D721Med (cell line): ENCODE results near the gene B3GLCT.

Experiments used
- DNase-seq: peaks from one replicate; pipeline ENCODE4 v3.0.0; 2011; ENCODE audit warnings: low spot score; ENCODE audit not compliant: insufficient read length
- FAIRE-seq: peaks from 2 replicates; lab custom pipeline; 2011; peaks lifted over from hg19 to GRCh38; lab: Jason Lieb, UNC
- CTCF ChIP-seq: IDR thresholded peaks from 2 replicates; pipeline ENCODE4 v1.5.1; 2012; ENCODE audit warnings: mild to moderate bottlenecking, control low read depth; ENCODE audit not compliant: insufficient read depth; ENCODE audit errors: missing control alignments

The B3GLCT gene

GRCh38 chr13:31182987-31183386 lies 16.8 kb upstream of the B3GLCT start:
- DNase-seq (no peak), FAIRE-seq (no peak)
- no peak for TF ChIP-seq CTCF

- FAIRE-seq (no peak), DNase-seq (no peak)
- TF ChIP-seq CTCF, result no peak
These were observed 15.3 kb upstream of the B3GLCT start for GRCh38 chr13:31184451-31184850.

- FAIRE-seq, result no peak
- TF ChIP-seq CTCF, result no peak
- DNase-seq, result no peak
These were observed 14.7 kb upstream of the B3GLCT start for GRCh38 chr13:31184981-31185645.

- no peak for TF ChIP-seq CTCF
- DNase-seq (no peak), FAIRE-seq (no peak)
These were observed 8.0 kb upstream of the B3GLCT start for GRCh38 chr13:31191748-31192147.

- no peak for FAIRE-seq
- TF ChIP-seq CTCF, result no peak
- no peak for DNase-seq
These were observed 7.5 kb upstream of the B3GLCT start for GRCh38 chr13:31192306-31192705.

GRCh38 chr13:31195616-31196015 lies 4.2 kb upstream of the B3GLCT start:
- no peak for TF ChIP-seq CTCF
- DNase-seq (no peak), FAIRE-seq (no peak)

- DNase-seq, result no peak
- FAIRE-seq, result no peak
- no peak for TF ChIP-seq CTCF
These were observed 2.8 kb upstream of the B3GLCT start for GRCh38 chr13:31196992-31197391.
